ENCODE results near the gene FIGLA.
"Not testable (repeated sequence)": the region's sequence is repeated elsewhere in the genome, so short reads cannot be mapped to it uniquely, and the experiment has no call there.

The FIGLA gene

DNA sequence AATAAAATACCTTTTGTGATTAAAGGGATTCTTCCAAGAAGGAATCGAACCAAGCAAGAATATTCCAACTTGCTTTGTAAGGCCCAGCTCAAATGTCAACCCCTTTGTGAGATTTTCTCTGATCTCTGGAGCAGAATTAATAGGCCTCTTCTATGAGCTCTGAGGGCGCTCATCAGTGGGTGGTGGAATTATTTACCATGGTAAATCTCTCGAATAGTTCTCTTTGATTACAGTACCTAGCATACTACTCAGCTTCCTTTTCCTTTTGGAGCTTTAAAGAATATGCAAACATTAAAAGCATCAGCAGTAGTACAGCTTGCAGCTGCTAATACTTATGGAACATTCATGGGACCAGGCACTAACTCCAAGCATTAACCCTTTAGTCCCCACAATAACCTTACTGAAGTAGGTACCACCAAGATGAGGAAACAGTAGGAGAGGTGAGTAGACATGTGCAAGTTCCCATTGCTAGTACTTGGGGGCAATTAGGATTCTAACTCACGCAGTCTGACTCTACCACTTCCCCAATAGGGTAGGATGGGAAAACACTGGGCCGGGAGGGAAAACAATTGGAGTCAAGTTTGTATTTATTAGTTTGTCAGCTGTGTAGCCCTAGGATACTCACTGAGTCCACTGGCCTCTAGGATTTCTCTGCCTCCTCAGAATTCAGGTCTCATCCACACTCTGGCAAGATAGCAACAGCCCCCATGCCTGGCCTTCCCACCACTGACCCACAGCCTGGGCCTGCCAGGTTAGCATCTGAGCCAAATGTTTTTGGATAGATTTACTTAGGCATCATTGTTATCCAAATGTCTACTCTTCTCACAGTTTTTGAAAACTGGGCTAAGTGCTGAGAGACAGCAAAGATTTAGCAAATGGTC, 44.1 kb downstream of the FIGLA start:
- TF ChIP-seq, protein P1, sequence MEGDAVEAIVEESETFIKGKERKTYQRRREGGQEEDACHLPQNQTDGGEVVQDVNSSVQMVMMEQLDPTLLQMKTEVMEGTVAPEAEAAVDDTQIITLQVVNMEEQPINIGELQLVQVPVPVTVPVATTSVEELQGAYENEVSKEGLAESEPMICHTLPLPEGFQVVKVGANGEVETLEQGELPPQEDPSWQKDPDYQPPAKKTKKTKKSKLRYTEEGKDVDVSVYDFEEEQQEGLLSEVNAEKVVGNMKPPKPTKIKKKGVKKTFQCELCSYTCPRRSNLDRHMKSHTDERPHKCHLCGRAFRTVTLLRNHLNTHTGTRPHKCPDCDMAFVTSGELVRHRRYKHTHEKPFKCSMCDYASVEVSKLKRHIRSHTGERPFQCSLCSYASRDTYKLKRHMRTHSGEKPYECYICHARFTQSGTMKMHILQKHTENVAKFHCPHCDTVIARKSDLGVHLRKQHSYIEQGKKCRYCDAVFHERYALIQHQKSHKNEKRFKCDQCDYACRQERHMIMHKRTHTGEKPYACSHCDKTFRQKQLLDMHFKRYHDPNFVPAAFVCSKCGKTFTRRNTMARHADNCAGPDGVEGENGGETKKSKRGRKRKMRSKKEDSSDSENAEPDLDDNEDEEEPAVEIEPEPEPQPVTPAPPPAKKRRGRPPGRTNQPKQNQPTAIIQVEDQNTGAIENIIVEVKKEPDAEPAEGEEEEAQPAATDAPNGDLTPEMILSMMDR (conservative IDR thresholded peaks at IDR 0.05; ENCODE audit: low read depth, low read length) = no peak
- no peak for DNase-seq (ENCODE audit: low read depth)
- H3K4me3 ChIP-seq (ENCODE audit: low read depth, low read length) = no peak overlapping the region

DNA sequence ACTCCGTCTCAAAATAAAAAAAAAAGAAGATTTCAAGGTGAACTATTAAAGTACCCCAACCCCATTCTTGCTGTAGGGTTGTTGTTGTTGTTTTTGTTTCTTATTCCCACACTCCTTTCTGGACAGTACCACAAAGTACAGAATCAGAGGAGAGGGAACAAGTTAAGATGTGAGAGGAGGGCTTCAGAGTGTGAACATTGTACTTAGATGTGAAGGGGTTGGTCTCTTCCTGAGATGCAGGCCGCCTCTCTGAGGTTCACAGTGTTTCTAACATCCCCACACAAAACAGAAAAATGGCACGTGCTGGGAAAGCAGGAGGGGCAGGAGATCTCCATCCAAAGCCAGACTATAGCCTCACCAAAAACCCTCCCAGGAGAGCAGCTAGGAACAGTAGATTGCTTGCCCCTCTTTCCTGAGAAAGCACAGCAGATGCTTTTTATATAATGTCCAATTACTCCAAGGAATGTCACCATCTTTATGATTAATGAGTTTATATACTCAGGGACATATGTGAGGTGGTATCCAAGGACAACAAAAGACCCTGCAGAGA, 45.1 kb downstream of the FIGLA start:
- H3K4me3 ChIP-seq (ENCODE audit: low read depth, low read length) = no peak overlapping the region
- TF ChIP-seq, protein P1 (conservative IDR thresholded peaks at IDR 0.05; ENCODE audit: low read depth, low read length) = no peak
- DNase-seq (ENCODE audit: low read depth) = no peak

DNA sequence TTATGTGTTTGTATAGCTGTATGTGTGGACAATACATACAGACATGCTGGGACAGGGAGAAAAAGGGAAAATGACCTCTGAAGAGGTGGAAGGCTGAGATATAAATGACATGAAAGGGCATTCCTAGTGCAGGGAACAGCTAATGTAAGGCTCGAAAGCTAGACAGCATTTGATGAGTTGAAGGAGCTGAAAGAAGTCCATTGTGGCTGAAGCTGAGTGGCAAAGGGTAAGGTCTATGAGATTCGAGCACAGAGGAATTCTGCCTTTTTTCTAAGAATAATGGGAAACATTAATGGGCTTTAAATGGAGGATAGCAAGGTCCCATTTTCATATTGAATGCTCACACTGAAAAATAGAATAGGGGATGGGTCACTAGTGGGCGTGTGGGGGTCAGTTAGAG, 46.0 kb downstream of the FIGLA start:
- H3K4me3 ChIP-seq (ENCODE audit: low read depth, low read length) = no peak overlapping the region
- DNase-seq (ENCODE audit: low read depth) = no peak
- TF ChIP-seq, protein P1 (conservative IDR thresholded peaks at IDR 0.05; ENCODE audit: low read depth, low read length) = no peak

DNA sequence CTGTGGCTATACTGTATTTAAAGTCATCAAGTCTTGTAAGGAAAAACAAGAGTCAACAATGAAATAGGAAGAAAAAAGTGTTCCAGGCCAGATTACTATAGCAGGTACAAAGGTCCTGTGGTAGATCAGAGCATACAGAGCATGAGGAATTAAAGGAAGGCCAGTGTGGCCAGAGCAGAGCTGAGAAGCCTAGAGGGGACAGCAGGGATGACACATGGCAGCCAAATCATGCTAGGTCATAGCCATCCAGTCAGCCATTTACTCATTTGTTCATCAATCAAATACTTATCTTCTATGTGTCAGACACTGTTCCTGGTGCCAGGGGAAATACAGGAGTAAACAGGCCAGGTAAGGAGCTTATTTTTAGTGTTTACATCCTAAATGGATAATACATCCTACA, 46.8 kb downstream of the FIGLA start:
- no peak for DNase-seq (ENCODE audit: low read depth)
- H3K4me3 ChIP-seq (ENCODE audit: low read depth, low read length) = no peak overlapping the region
- TF ChIP-seq, protein P1 (conservative IDR thresholded peaks at IDR 0.05; ENCODE audit: low read depth, low read length) = no peak

DNA sequence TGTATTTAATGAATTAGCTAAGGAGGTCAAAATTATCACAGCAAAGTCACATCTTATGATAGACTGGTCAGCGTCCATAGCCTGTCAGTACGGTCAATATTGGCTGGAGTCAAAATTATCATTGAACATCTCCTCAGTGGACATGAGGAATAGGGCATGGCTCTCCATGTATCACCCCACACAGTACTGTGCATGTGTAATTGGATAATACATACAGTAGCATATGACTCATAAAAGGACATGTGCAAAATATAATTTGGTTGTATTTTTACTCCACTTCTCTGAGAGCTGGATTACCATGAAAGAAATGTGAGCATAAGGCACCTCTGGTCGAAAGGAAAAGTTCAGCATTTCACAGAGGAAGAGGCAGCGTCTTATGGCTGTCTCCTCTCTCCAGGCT, 47.4 kb downstream of the FIGLA start:
- H3K4me3 ChIP-seq (ENCODE audit: low read depth, low read length) = no peak overlapping the region
- TF ChIP-seq, protein P1 (conservative IDR thresholded peaks at IDR 0.05; ENCODE audit: low read depth, low read length) = no peak
- DNase-seq (ENCODE audit: low read depth) = no peak

DNA sequence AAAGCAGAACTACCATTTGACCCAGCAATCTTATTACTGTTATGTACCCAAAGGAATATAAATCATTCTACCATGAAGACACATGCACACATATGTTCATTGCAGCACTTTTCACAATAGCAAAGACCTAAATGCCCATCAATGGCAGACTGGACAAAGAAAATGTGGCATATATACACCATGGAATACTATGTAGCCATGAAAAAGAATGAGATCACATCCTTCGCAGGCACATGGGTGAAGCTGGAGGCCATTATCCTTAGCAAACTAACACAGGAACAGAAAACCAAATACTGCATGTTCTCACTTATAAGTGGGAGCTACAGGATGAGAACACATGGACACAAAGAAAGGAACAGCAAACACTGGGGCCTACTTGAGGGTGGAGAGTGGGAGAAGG, 51.0 kb downstream of the FIGLA start:
- DNase-seq (ENCODE audit: low read depth); H3K4me3 ChIP-seq (ENCODE audit: low read depth, low read length): not testable (repeated sequence)

DNA sequence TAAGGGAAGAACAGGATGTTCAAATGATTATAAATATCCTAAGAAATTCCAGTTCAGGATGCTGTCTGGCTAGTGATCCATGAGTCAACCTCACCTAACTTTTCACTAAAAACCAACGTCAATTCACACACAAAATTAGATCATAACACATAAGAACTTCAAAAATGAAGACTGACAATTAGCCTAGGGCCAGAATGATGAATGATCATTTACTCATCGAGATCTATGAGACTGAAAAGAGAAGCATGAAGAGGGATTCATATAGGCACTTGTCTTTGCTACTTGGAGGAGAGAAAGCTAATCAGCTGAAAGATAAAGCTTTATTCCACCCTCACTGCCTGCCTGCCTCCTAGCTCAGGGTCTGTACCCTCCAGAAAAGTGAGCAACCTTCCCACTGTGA, 52.3 kb downstream of the FIGLA start:
- TF ChIP-seq, protein P1 (conservative IDR thresholded peaks at IDR 0.05; ENCODE audit: low read depth, low read length) = no peak
- DNase-seq (ENCODE audit: low read depth) = no peak
- no peak overlapping the region for H3K4me3 ChIP-seq (ENCODE audit: low read depth, low read length)
